Measurements from ENCODE around the gene ELFN1.

ELFN1 gene

GRCh38 chr7:1643270-1644092, 26.6 kb upstream of the ELFN1 start:
- Histone ChIP-seq H3K9me3 (ENCODE audit: insufficient read depth, low read depth, low read length) (no peaks in the 10 kb centered on the region), H3K4me1 (ENCODE audit: insufficient read depth, low read length) (no peaks in the 10 kb centered on the region), H3K27me3 (ENCODE audit: insufficient read depth, low read length) (no peaks in the 10 kb centered on the region), H3K4me3 (ENCODE audit: low read length) (no peak overlapping the region), H3K36me3 (ENCODE audit: insufficient read depth, low read depth, low read length) (no peaks in the 10 kb centered on the region), H3K9ac (ENCODE audit: low read depth, low read length) (no peak overlapping the region), H3K27ac (ENCODE audit: low read length) (no peak overlapping the region)

- Histone ChIP-seq H3K27ac (ENCODE audit: low read length) (no peak overlapping the region), H3K27me3 (ENCODE audit: insufficient read depth, low read length) (no peaks in the 10 kb centered on the region), H3K4me1 (ENCODE audit: insufficient read depth, low read length) (no peaks in the 10 kb centered on the region), H3K9me3 (ENCODE audit: insufficient read depth, low read depth, low read length) (no peaks in the 10 kb centered on the region), H3K4me3 (ENCODE audit: low read length) (no peak overlapping the region), H3K36me3 (ENCODE audit: insufficient read depth, low read depth, low read length) (no peaks in the 10 kb centered on the region), H3K9ac (ENCODE audit: low read depth, low read length) (no peak overlapping the region)
Measured at GRCh38 chr7:1644341-1645070, 25.6 kb upstream of the ELFN1 start.

GRCh38 chr7:1645071-1645409, 25.0 kb upstream of the ELFN1 start:
- H3K27me3 ChIP-seq (ENCODE audit: insufficient read depth, low read length) = no peaks in the 10 kb centered on the region
- H3K27ac ChIP-seq (ENCODE audit: low read length) = no peak overlapping the region
- H3K36me3 ChIP-seq (ENCODE audit: insufficient read depth, low read depth, low read length) = no peaks in the 10 kb centered on the region
- H3K9me3 ChIP-seq (ENCODE audit: insufficient read depth, low read depth, low read length) = no peaks in the 10 kb centered on the region
- no peak overlapping the region for H3K9ac ChIP-seq (ENCODE audit: low read depth, low read length)
- H3K4me3 ChIP-seq (ENCODE audit: low read length) = no peak overlapping the region
- no peaks in the 10 kb centered on the region for H3K4me1 ChIP-seq (ENCODE audit: insufficient read depth, low read length)

- no peaks in the 10 kb centered on the region for H3K4me1 ChIP-seq (ENCODE audit: insufficient read depth, low read length)
- no peak overlapping the region for H3K4me3 ChIP-seq (ENCODE audit: low read length)
- H3K27me3 ChIP-seq (ENCODE audit: insufficient read depth, low read length) = no peaks in the 10 kb centered on the region
Measured at GRCh38 chr7:1645476-1645875, 24.6 kb upstream of the ELFN1 start.

GRCh38 chr7:1646391-1646790, 23.7 kb upstream of the ELFN1 start:
- Histone ChIP-seq H3K4me1 (ENCODE audit: insufficient read depth, low read length) (no peaks in the 10 kb centered on the region), H3K36me3 (ENCODE audit: insufficient read depth, low read depth, low read length) (no peaks in the 10 kb centered on the region), H3K27me3 (ENCODE audit: insufficient read depth, low read length) (no peaks in the 10 kb centered on the region), H3K9me3 (ENCODE audit: insufficient read depth, low read depth, low read length) (no peaks in the 10 kb centered on the region), H3K4me3 (ENCODE audit: low read length) (no peak overlapping the region), H3K9ac (ENCODE audit: low read depth, low read length) (no peak overlapping the region), H3K27ac (ENCODE audit: low read length) (no peak overlapping the region)

More at GRCh38 chr7:1645476-1645875, 24.6 kb upstream of the ELFN1 start:
- no peaks in the 10 kb centered on the region for H3K36me3 ChIP-seq (ENCODE audit: insufficient read depth, low read depth, low read length)
- no peak overlapping the region for H3K27ac ChIP-seq (ENCODE audit: low read length)
- no peaks in the 10 kb centered on the region for H3K9me3 ChIP-seq (ENCODE audit: insufficient read depth, low read depth, low read length)
- H3K9ac ChIP-seq (ENCODE audit: low read depth, low read length) = no peak overlapping the region

- no peak overlapping the region for H3K27ac ChIP-seq (ENCODE audit: low read length)
- no peak overlapping the region for H3K9ac ChIP-seq (ENCODE audit: low read depth, low read length)
- H3K4me1 ChIP-seq (ENCODE audit: insufficient read depth, low read length) = no peaks in the 10 kb centered on the region
- H3K27me3 ChIP-seq (ENCODE audit: insufficient read depth, low read length) = no peaks in the 10 kb centered on the region
- no peaks in the 10 kb centered on the region for H3K36me3 ChIP-seq (ENCODE audit: insufficient read depth, low read depth, low read length)
- H3K9me3 ChIP-seq (ENCODE audit: insufficient read depth, low read depth, low read length) = no peaks in the 10 kb centered on the region
- no peak overlapping the region for H3K4me3 ChIP-seq (ENCODE audit: low read length)
Measured at GRCh38 chr7:1646957-1647891, 22.9 kb upstream of the ELFN1 start.

GRCh38 chr7:1647961-1648672, 22.0 kb upstream of the ELFN1 start:
- no peaks in the 10 kb centered on the region for H3K9me3 ChIP-seq (ENCODE audit: insufficient read depth, low read depth, low read length)
- H3K4me1 ChIP-seq (ENCODE audit: insufficient read depth, low read length) = no peaks in the 10 kb centered on the region
- no peak overlapping the region for H3K4me3 ChIP-seq (ENCODE audit: low read length)
- no peak overlapping the region for H3K9ac ChIP-seq (ENCODE audit: low read depth, low read length)
- no peaks in the 10 kb centered on the region for H3K36me3 ChIP-seq (ENCODE audit: insufficient read depth, low read depth, low read length)
- H3K27me3 ChIP-seq (ENCODE audit: insufficient read depth, low read length) = no peaks in the 10 kb centered on the region
- no peak overlapping the region for H3K27ac ChIP-seq (ENCODE audit: low read length)

GRCh38 chr7:1649751-1650326, 20.2 kb upstream of the ELFN1 start:
- no peaks in the 10 kb centered on the region for H3K36me3 ChIP-seq (ENCODE audit: insufficient read depth, low read depth, low read length)
- H3K4me1 ChIP-seq (ENCODE audit: insufficient read depth, low read length) = no peaks in the 10 kb centered on the region
- no peaks in the 10 kb centered on the region for H3K27me3 ChIP-seq (ENCODE audit: insufficient read depth, low read length)
- no peak overlapping the region for H3K9ac ChIP-seq (ENCODE audit: low read depth, low read length)
- no peak overlapping the region for H3K4me3 ChIP-seq (ENCODE audit: low read length)
- H3K27ac ChIP-seq (ENCODE audit: low read length) = no peak overlapping the region
- no peaks in the 10 kb centered on the region for H3K9me3 ChIP-seq (ENCODE audit: insufficient read depth, low read depth, low read length)

- no peak overlapping the region for H3K9ac ChIP-seq (ENCODE audit: low read depth, low read length)
- H3K9me3 ChIP-seq (ENCODE audit: insufficient read depth, low read depth, low read length) = no peaks in the 10 kb centered on the region
- no peaks in the 10 kb centered on the region for H3K4me1 ChIP-seq (ENCODE audit: insufficient read depth, low read length)
- no peaks in the 10 kb centered on the region for H3K27me3 ChIP-seq (ENCODE audit: insufficient read depth, low read length)
- no peaks in the 10 kb centered on the region for H3K36me3 ChIP-seq (ENCODE audit: insufficient read depth, low read depth, low read length)
- H3K27ac ChIP-seq (ENCODE audit: low read length) = no peak overlapping the region
- H3K4me3 ChIP-seq (ENCODE audit: low read length) = no peak overlapping the region
Measured at GRCh38 chr7:1650363-1651030, 19.6 kb upstream of the ELFN1 start.

- no peaks in the 10 kb centered on the region for H3K4me1 ChIP-seq (ENCODE audit: insufficient read depth, low read length)
- no peak overlapping the region for H3K4me3 ChIP-seq (ENCODE audit: low read length)
- no peaks in the 10 kb centered on the region for H3K9me3 ChIP-seq (ENCODE audit: insufficient read depth, low read depth, low read length)
- no peaks in the 10 kb centered on the region for H3K27me3 ChIP-seq (ENCODE audit: insufficient read depth, low read length)
- no peak overlapping the region for H3K9ac ChIP-seq (ENCODE audit: low read depth, low read length)
- no peaks in the 10 kb centered on the region for H3K36me3 ChIP-seq (ENCODE audit: insufficient read depth, low read depth, low read length)
- H3K27ac ChIP-seq (ENCODE audit: low read length) = no peak overlapping the region
Measured at GRCh38 chr7:1651031-1651446, 19.0 kb upstream of the ELFN1 start.

Measured in iPS-20b (cell line).